GM12892 (cell line): ENCODE measurements around the gene ZIK1.

ENCODE experiments used
- POLR2A ChIP-seq: IDR thresholded peaks from 2 replicates; pipeline ENCODE4 v1.6.1; 2011; ENCODE audit warnings: low read depth, low read length, control low read depth
- POLR2AphosphoS5 ChIP-seq: IDR thresholded peaks from 2 replicates; pipeline ENCODE4 v1.6.1; 2011; ENCODE audit warnings: low read depth, low read length, control low read depth

GRCh38 chr19:57637379-57637778 is 53.4 kb downstream of the ZIK1 start:
- TF ChIP-seq POLR2AphosphoS5 = no peak
- TF ChIP-seq POLR2A = no peak
